Measurements from ENCODE around the gene ERF.

The ERF gene

DNA sequence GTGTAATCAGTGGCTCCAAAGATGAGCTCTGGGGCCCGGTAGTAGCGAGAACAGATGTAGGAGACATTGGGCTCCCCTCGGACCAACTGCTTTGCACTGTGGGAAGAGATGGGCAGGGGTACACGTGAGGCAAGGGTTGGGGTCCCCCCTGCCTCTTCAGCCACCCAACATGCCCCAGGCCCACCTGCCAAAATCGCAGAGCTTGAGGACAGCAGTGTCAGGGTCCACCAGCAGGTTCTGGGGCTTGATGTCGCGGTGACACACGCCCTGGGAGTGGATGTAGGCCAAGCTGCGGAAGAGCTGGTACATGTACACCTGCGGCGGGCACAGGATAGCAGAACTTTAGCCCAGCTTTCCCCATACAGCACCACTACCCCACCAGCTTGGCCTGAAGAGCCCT, 20.6 kb downstream of the ERF start:
- DNase-seq, result no peak

DNA sequence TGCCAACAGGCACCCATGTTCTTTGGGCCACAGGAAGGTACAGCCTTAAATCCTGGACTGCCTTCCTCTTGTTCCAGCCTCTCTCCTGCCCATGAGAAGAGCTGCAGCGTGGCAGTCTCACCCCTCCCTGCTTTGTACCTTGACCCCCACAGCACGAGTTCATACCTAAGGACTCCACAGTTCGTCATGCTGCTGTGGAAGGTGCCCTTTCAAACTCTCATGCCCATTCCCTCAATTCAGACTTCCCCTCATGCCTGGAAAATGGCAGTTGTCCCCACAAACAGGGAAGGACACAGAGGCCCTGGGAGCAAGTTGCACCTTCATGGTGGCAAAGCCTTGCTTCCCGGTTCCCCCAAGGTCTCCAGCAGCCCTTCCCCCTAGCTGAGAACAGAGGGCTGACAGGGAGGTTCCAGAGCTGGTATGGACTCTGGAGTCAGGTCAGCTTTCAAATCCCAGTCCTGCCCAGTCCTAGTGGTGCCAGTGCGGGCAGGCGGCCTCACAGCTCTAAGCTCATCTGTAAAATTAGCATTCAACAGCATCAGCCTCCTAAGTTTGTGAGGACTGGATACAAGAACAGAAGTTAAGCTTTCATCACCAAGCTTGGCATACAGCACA, 21.1 kb downstream of the ERF start:
- DNase-seq, result no peak

DNA sequence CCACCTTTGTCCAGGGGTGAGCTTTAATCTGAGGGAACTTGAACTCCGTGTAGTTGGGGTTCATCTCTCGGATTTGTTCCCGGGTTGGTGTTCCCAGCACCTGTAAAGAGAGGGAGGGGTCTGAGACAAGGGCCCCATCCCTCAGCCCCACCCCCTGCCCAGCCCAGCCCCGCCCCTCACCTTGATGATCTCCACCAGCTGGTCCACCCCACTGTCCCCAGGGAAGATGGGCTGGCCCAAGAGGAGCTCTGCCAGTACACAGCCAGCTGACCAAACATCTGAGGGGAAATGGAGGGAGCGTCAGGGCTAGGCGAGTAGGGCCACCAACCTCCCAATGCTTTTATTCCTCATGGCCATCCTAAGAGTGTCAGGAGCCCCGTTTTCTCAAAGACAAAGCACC, 21.8 kb downstream of the ERF start:
- DNase-seq, result no peak

DNA sequence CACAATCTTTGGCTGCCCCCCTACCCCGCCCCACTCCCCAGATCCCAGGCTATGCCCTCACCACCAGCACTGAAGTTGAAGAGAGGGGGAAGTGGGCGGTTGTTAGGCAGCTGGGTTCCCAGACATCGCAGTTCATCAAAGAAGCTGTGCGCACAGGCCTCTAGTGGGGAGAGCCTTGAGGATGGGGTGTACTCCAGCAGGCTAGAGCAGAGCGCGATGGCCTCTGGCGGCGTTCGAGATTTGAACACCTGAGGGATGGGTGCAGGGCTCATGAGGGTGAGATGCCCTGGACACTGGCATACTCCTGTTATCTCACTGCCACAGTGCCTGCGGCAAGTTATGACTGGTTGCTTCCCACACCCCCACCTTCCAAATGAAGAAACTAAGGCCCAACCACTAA, 22.5 kb downstream of the ERF start:
- no peak for DNase-seq

DNA sequence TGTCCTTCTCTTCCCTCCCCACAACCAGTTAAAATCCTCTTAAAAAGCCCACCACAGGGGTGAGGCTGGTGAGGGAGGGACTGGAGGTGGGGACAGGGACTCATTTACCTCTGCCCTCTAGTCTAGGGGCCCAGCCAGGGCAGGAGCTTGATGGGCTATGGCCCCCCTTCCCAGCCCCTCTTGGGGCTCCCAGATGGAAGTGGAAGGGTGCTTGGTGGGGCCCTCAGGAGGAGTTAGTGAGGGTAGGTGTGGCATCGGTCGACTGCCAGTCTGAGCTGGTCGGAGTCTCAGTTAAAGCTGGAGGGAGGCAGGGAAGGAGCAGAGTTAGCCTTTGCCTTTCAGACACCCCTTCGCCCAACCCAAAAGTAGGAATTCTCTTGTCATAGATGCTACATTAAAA, 24.4 kb downstream of the ERF start:
- no peak for DNase-seq

DNA sequence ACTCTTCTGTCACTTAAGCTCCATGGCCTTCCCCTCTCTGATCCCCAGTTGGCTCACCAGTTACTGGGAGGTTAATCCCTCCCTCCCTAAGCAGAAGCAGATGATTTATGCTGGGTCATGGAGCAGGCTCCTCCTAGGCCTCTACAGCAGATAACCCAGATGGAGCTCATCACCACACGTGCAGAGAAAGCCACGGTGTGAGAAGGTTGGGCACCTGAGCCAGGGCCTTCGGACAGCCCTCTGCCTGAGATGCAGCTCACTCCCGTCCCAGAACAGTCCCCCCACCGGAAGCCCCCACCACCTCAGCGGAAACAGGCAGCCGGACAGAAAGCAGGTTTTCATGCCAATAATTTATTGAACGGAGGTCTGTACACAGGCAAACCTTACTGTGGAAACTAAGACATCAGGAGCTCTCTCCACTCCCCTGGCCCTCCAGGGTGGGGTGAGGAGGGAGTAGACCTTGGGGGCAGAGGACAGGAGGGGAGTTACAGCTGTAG, 25.0 kb downstream of the ERF start:
- no peak for DNase-seq

DNA sequence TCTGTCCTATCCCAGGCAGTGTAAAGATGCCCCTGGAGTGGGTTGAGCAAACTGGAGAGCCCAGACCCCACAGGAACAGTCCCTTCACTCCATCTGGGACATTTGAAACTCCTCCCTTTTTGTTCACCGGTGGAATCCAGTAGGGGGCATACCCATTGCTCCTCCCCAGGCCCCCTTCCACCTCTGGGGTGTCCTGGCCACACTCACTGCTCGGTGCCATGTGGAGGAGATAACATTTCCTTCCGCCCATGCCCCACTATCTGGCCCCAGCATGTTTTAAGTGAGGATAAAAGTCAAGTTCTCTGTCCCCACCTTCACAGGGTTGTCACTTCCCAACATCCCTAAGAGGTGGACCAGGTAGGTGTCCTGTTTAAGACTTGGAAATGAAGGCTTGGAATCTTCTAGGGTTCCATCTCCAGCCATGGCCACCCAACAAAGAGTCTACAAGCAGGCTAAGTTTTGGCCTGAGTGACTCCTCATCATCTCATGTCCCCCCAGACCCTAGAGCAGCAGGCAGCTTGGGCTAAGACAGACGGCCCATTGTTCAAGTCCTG, 25.6 kb downstream of the ERF start:
- DNase-seq, result no peak

DNA sequence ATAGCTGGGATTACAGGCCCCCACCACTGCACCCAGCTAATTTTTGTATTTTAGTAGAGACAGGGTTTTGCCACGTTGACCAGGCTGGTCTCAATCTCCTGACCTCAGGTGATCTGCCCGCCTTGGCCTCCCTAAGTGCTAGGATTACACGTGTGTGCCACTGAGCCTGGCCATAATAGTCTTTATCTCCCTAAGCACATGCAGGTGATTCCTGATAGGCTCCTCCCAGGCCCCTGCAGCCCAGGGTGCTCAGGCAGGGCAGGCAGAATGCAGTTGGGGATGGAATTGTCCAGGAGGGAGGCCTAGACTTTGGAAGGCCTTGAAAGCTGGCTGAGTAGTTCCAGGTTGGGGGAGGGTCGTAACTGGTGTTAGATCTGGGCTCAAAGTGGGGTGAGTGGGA, 26.3 kb downstream of the ERF start:
- DNase-seq, result no peak

DNA sequence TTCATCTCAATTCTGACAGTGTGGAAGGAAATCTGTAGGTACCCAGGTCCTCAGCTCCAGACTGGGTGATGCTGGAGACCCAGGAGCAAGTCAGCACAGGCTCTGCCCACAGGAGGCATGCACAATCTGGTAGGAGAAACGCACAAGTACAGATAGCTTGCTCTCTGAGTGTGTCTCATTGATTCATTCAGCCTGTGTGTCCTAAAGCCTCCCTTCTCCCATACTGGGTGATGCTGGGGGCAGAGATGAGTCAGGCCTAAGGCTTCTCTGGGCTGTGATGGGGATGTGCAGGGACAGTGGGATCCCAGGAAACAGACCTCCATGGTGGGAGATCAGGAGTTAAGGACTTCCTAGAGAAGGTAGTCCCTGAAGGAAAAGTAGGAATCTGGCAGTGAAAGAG, 28.0 kb downstream of the ERF start:
- no peak for DNase-seq

DNA sequence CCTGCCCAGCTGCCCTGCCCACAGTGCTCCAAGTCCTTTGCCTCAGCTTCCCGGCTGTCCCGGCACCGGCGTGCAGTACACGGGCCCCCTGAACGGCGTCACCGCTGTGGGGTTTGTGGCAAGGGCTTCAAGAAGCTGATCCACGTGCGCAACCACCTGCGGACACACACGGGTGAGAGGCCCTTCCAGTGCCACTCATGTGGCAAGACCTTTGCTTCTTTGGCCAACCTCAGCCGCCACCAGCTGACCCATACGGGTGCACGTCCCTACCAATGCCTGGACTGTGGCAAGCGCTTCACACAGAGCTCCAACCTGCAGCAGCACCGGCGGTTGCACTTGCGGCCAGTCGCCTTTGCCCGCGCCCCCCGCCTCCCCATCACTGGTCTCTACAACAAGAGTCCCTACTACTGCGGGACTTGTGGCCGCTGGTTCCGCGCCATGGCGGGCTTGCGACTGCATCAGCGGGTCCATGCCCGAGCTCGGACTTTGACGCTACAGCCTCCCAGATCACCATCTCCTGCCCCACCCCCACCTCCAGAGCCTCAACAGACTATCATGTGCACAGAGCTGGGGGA, 29.1 kb downstream of the ERF start:
- DNase-seq, result no peak

DNA sequence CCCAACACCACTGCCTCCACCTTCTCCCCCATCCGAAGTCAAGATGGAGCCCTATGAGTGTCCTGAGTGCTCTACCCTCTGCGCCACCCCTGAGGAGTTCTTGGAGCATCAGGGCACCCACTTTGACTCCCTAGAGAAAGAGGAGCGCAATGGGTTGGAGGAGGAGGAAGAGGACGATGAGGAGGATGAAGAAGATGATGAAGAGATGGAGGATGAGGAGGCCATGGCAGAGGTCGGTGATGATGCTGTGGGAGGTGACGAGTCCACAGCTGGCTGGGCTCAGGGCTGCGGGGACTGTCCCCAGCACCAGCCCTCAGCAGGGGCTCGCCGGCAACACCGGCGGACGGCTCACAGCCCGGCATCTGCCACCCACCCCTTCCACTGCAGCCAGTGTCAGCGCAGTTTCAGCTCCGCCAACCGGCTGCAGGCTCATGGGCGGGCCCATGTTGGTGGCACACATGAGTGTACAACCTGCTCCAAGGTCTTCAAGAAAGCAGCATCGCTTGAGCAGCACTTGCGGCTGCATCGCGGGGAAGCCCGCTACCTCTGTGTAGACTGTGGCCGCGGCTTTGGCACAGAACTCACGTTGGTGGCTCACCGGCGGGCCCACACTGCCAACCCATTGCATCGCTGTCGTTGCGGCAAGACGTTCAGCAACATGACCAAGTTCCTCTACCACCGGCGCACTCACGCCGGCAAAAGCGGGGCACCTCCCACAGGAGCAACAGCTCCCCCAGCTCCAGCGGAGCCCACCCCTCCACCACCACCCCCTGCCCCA, 29.8 kb downstream of the ERF start:
- DNase-seq, result no peak

DNA sequence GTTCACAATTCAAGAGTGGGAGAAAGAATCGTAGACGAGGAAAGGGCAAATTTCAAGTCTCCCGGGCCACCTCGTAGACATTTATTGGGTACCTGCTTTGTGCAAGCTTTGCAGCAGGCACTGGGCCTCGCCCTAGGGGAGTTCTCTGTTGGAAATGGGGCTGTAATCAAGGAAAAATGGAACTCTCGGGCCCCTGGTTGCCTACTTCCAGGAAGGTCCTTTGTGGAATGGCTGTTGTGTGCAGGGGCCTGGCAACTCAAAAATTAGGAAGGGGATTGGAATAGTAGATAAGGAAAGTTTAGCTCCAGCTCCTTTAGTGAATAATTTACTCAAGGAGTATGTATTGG, 34.2 kb downstream of the ERF start:
- DNase-seq, result no peak

DNA sequence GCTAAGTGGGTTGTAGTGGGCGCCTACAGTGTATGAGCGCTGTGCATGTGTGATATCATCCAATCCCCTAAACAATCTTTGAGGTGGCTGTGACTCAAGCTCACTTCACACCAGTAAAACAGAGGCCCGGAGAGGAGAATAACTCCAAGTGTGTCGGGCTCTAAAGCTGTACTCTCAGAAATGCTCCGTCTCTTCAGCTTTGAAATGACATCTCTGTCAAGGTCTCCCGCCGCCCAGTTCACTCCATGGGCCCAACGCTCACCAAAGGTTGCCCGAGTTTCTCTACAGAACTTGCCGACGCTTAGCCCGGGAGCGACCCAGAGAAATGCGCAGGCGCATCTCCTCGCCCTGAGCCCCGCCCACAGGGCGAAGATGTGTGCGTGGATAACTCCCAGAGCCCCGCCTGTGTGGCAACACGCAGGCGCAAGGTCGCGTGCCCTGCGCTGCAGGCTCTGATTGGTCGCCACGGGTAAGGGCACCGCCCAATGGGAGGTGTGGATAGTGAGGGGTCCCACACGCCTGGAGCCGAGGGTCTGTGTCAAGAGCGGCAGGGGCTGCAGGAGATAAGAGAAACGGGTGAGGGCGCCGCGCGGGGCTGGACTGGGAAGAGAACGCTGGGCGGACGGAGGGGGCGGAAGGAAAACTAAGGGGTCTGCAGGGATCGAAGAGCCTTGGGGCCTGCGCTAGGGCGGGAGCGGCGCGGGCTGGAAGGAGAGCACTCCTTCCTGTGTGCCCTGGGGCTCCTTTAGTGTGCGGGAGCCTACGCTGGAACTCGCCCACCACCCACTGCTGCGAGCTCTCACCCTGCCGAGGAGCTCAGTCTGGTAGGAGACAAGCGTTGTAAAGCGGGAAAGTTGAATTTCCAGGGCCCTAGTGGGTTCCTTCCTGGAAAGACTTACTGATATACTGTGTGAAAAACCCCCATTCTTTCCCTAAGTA, 34.8 kb downstream of the ERF start, which contains the start of gene ZNF526:
ZNF526 (plus strand) TSS at position 501 of the 939 bp plus-strand sequence. CDS start 4,092 bp downstream, outside the sequence.
- DNase-seq, result peak; percentile 97

DNA sequence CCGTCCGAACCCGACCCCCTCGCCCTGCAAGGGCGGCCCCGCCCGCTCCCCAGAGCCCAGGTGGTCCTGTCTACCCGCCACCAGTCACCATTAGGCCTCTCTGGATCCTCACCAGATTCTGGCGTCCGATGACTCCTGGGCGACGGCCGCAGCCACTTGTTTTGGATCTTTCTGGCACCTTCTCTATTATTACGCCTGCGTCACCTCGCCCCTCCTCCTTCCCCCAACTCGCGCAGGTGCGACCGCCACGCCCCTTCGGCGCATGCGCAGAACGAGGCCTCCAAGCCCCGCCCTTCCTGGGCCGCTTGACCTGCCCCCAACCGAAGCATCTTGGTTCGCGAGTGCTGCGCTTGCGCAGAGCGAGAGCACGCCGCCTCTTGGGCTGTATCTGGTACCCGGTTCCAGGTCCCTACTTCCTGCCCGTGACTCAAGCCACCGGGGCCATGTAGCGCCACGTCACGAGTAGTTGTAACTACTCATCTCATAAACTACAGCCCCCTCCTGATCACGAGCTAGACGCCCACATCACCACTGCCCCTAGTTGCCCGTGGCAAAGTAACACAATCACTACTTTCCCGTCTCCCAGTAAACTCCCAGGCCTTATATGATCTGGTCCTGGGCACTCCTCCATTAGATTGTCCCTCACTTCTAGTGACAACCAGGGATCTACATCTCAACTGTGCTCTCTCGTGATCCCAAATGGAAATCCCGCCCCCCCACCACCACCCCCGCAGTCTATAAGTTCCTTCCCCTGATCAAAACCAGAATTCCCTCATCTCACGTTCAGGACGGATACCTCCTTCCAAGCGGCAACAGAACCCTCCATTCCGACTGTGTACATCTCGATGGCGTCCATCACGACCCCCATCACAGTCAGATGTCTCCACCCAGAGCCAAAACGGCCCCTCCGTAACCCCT, 37.1 kb downstream of the ERF start, which contains the start of gene DEDD2:
DEDD2 (minus strand) TSS at position 158 of the 918 bp plus-strand sequence. CDS start 670 bp downstream, outside the sequence.
- DNase-seq, result peak; percentile 100

DNA sequence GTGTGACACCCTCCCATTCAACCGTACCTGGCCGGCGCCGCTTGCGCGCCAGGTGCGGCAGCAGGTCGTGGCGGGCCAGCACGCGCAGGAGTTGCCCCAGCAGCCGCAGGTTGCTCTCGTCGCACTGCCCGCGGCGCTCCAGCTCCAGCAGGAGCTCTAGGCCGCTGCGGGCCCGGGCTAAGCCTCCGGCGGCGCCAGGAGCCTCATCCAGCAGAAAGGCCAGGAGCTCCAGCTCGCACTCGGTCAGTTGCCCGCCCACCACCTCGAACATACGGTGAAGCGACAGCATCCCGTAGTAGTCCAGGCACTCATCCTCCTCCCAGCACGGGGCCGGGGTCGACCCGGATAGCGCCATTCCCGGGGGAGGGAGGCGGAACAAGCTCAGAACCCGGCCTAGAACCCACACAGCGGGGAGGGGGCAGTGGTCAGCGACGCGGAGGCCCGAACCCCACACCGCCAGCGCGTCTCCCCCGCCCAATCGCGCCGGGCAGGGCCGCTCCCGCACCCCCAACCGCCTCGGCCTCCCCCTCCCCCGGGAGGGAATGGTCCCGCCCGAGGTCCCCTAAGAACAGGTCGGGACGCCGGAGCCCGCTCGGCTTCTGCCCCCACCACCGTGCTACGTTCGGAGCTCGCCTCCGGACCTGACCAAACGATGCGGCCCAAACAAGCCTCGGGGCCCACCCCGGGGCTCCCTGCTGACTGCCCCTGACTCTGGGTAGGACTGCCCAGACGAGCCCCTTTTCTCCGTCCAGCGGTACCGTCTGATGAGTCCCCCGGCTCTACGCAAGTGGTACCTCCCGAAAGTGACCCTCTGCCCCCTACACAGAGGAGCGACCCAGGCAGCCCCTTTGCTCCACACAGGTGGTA, 38.0 kb downstream of the ERF start:
- peak; percentile 61 for DNase-seq

DNA sequence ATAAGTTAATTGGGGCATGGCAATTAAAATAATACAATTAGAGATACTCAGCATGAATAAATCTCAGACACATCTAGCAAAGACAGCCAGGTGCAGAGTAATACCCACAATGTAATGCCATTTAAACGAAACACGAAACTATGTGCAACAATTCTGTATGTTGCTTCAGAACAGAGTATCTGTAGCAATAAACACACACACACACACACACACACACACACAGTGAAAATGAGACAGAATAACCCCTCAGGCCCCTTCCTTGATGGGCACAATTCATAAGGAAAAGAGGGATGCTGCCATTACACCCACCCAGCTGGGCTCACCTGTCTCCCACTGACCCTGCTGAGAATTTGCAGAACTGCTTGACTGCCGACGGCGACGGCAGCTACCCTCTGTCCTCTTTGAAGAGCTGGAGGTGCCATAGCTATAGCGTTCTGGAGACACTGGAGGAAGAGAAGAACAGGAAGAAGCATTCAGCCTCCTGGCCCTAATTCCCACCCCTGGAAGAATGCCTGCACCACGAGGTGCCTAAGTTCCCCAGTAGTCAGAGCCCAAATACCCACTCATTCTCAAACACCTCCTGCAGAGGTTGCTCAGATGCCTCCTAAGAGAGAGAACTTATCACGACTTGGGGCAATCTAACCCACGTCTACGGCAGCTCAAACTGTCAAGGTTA, 40.0 kb downstream of the ERF start:
- DNase-seq, result no peak

DNA sequence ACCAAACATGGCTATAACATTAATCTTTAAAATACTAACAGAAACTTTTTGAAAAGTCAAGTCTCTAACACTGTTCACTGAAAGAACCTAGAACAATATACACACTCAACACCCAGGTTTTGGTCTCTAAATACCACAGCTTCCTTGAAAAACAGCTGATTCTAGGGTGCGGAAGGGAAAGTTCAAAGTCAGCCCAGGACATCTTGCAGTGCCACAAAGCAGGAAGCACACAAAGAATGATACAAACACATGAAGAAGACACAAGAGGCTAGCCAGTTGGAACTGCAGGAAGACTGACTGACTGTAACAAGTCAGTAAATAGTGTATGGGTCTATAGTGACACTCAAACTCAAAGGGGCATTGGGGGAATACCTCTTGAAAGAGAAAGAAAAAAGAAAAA, 42.0 kb downstream of the ERF start:
- DNase-seq, result no peak

DNA sequence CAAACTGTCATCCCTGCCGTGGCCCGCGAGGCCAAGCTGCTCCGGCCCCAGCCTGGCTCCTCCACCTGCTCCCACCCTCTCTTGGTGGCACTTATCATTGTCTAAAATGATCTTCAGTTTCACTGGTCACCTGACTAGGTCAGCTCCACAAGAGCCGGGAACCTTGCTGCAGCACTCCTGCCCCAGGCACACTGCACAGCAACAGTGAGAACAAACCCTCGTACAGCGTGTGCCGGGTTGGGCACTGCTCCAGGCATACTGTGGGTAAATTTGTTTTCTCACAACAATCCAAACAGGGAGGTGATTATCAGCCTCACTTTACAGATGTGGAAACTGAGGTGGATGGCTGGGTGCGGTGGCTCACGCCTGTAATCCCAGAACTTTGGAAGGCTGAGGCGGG, 46.3 kb downstream of the ERF start:
- no peak for DNase-seq

DNA sequence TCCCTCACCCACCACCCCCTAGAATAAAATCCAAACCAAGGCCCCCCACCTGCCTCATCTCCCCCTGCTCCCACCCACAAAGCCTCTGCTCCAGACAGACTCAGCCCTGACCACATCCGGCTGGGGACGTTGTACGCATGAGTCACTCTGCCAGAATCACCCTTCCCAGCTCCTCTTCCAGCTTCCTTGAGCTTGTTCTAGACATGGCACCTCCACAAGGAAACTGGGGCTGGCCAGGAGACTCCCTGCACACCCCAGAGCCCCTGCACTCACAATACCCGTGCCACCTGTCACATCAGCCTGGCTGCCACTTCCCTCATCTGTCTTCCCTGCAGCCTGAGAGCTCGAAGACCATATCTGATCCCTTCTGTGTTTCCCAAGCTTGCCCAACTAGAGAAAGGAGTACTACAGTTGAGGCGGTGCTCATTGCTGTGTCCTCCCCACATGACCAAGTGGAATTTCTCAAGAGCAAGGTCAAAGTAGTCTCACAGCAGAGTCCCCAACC, 47.1 kb downstream of the ERF start:
- peak; percentile 38 for DNase-seq
